ENCODE results near the gene VWF. TPM values are rescaled to one million over a fixed set of nuclear protein-coding genes. Genes with fewer than 3 reads are reported as not detected.

VWF gene
- total and polyA plus RNA-seq, 9 donors, result 37.9 to 278 (median 107) TPM

- H3K27ac ChIP-seq, result no peak overlapping the region
- DNase-seq, result no peak
- no peaks in the 10 kb centered on the region for H3K9me3 ChIP-seq
- H3K27me3 ChIP-seq, result no peaks in the 10 kb centered on the region
- H3K4me3 ChIP-seq, result no peak overlapping the region
- intact Hi-C loops (cut with DNase I), result no loop called here
- H3K4me1 ChIP-seq (ENCODE audit: insufficient read depth), result peaks cover 3% of the 10 kb centered on the region
- H3K36me3 ChIP-seq, result no peaks in the 10 kb centered on the region
- WGBS, 3 donors, result 81 to 91% (median 84%) methylated on average over 4 of the region's 4 CpGs
- TF ChIP-seq CTCF (IDR thresholded peaks at IDR 0.05) (no peak), EP300 (IDR thresholded peaks at IDR 0.05) (no peak), POLR2A (IDR thresholded peaks at IDR 0.05) (no peak)
These were observed 29.2 kb downstream of the VWF start for GRCh38 chr12:6095269-6095668.

GRCh38 chr12:6093764-6094163 is 30.7 kb downstream of the VWF start:
- Histone ChIP-seq H3K9me3 (no peaks in the 10 kb centered on the region), H3K4me1 (ENCODE audit: insufficient read depth) (peaks cover 3% of the 10 kb centered on the region), H3K36me3 (no peaks in the 10 kb centered on the region), H3K27me3 (no peaks in the 10 kb centered on the region), H3K4me3 (no peak overlapping the region), H3K27ac (no peak overlapping the region)
- no peak for DNase-seq
- WGBS, 3 donors, result 94 to 100% (median 98%) methylated on average over 2 of the region's 2 CpGs
- TF ChIP-seq POLR2A (IDR thresholded peaks at IDR 0.05), result no peak
- TF ChIP-seq CTCF (IDR thresholded peaks at IDR 0.05), result no peak
- no peak for TF ChIP-seq EP300 (IDR thresholded peaks at IDR 0.05)
- intact Hi-C loops (cut with DNase I), result no loop called here

GRCh38 chr12:6092784-6093722 is 31.4 kb downstream of the VWF start:
- Histone ChIP-seq H3K27ac (no peak overlapping the region), H3K36me3 (no peaks in the 10 kb centered on the region), H3K4me1 (ENCODE audit: insufficient read depth) (peaks cover 3% of the 10 kb centered on the region), H3K4me3 (no peak overlapping the region), H3K9me3 (no peaks in the 10 kb centered on the region), H3K27me3 (no peaks in the 10 kb centered on the region)
- no peak for TF ChIP-seq EP300 (IDR thresholded peaks at IDR 0.05)
- TF ChIP-seq POLR2A (IDR thresholded peaks at IDR 0.05), result no peak
- TF ChIP-seq CTCF (IDR thresholded peaks at IDR 0.05), result no peak
- intact Hi-C loops (cut with DNase I), result no loop called here
- WGBS, 3 donors, result 49 to 57% (median 56%) methylated on average over 9 of the region's 9 CpGs
- DNase-seq, result no peak

GRCh38 chr12:6091786-6092566 is 32.5 kb downstream of the VWF start:
- no peak for DNase-seq

More at GRCh38 chr12:6091786-6092566, 32.5 kb downstream of the VWF start:
- 88 to 92% (median 91%) methylated on average over 14 of the region's 14 CpGs for WGBS, 3 donors
- intact Hi-C loops (cut with DNase I), result no loop called here
- TF ChIP-seq POLR2A (IDR thresholded peaks at IDR 0.05) (no peak), EP300 (IDR thresholded peaks at IDR 0.05) (no peak), CTCF (IDR thresholded peaks at IDR 0.05) (no peak)
- no peak overlapping the region for H3K27ac ChIP-seq
- H3K27me3 ChIP-seq, result no peaks in the 10 kb centered on the region
- no peaks in the 10 kb centered on the region for H3K9me3 ChIP-seq
- H3K4me3 ChIP-seq, result no peak overlapping the region
- no peaks in the 10 kb centered on the region for H3K36me3 ChIP-seq
- H3K4me1 ChIP-seq (ENCODE audit: insufficient read depth), result peaks cover 3% of the 10 kb centered on the region
